OCI-M1 (cell line): ENCODE data around the gene C11orf71.

Experiments
- DNase-seq: peaks from one replicate; lab custom pipeline; 2025; lab: John Stamatoyannopoulos, UW

C11orf71 gene

GRCh38 chr11:114358716-114359115 lies 41.6 kb downstream of the C11orf71 start:
- DNase-seq, result peak; percentile 28

- no peak for DNase-seq
Observed at GRCh38 chr11:114354076-114354475, 46.2 kb downstream of the C11orf71 start.

- DNase-seq, result no peak
Observed at GRCh38 chr11:114353443-114353842, 46.9 kb downstream of the C11orf71 start.

- no peak for DNase-seq
Observed at GRCh38 chr11:114350022-114350421, 50.3 kb downstream of the C11orf71 start.
